ENCODE data around the gene RNF180. TPM values are rescaled to one million over a fixed set of nuclear protein-coding genes. Genes with fewer than 3 reads are reported as not detected.

The RNF180 gene
- total RNA-seq, 1 experiment from 2014 or later: 2.7 TPM

DNA sequence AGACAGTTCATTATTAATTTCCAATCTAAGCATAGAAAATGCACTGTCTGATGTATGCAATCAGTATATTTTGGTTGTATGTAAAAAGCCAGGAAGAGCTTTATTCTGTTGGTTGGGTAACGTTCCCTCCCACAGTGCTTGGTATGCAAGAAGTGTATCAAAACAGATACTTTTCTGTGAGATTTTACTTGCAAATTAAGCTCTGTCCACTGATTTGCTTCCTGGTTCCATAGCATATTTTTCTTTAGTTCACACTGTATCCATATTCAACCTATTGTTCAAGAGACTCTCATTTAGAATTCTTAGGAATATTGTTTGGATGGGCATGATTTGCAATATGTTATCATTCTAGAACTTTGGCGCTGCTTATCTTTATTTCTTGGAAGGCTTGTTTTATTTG is 47.4 kb downstream of the RNF180 start (continued):
- TF ChIP-seq, protein P1, sequence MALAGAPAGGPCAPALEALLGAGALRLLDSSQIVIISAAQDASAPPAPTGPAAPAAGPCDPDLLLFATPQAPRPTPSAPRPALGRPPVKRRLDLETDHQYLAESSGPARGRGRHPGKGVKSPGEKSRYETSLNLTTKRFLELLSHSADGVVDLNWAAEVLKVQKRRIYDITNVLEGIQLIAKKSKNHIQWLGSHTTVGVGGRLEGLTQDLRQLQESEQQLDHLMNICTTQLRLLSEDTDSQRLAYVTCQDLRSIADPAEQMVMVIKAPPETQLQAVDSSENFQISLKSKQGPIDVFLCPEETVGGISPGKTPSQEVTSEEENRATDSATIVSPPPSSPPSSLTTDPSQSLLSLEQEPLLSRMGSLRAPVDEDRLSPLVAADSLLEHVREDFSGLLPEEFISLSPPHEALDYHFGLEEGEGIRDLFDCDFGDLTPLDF (CRISPR knock-in tag; IDR thresholded peaks at IDR 0.05): no peak
- TF ChIP-seq, protein P2, sequence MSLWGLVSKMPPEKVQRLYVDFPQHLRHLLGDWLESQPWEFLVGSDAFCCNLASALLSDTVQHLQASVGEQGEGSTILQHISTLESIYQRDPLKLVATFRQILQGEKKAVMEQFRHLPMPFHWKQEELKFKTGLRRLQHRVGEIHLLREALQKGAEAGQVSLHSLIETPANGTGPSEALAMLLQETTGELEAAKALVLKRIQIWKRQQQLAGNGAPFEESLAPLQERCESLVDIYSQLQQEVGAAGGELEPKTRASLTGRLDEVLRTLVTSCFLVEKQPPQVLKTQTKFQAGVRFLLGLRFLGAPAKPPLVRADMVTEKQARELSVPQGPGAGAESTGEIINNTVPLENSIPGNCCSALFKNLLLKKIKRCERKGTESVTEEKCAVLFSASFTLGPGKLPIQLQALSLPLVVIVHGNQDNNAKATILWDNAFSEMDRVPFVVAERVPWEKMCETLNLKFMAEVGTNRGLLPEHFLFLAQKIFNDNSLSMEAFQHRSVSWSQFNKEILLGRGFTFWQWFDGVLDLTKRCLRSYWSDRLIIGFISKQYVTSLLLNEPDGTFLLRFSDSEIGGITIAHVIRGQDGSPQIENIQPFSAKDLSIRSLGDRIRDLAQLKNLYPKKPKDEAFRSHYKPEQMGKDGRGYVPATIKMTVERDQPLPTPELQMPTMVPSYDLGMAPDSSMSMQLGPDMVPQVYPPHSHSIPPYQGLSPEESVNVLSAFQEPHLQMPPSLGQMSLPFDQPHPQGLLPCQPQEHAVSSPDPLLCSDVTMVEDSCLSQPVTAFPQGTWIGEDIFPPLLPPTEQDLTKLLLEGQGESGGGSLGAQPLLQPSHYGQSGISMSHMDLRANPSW (CRISPR knock-in tag; conservative IDR thresholded peaks at IDR 0.05; ENCODE audit: low read depth): no peak
- TF ChIP-seq KAT7 (CRISPR knock-in tag; IDR thresholded peaks at IDR 0.05; ENCODE audit: borderline replicate concordance) (no peak), HMGA2 (CRISPR knock-in tag; IDR thresholded peaks at IDR 0.05) (no peak), NFATC4 (CRISPR knock-in tag; IDR thresholded peaks at IDR 0.05) (no peak), RELA (CRISPR knock-in tag; IDR thresholded peaks at IDR 0.05; ENCODE audit: borderline replicate concordance) (no peak), SP1 (CRISPR knock-in tag; conservative IDR thresholded peaks at IDR 0.05) (no peak)
- TF ChIP-seq, protein P3, sequence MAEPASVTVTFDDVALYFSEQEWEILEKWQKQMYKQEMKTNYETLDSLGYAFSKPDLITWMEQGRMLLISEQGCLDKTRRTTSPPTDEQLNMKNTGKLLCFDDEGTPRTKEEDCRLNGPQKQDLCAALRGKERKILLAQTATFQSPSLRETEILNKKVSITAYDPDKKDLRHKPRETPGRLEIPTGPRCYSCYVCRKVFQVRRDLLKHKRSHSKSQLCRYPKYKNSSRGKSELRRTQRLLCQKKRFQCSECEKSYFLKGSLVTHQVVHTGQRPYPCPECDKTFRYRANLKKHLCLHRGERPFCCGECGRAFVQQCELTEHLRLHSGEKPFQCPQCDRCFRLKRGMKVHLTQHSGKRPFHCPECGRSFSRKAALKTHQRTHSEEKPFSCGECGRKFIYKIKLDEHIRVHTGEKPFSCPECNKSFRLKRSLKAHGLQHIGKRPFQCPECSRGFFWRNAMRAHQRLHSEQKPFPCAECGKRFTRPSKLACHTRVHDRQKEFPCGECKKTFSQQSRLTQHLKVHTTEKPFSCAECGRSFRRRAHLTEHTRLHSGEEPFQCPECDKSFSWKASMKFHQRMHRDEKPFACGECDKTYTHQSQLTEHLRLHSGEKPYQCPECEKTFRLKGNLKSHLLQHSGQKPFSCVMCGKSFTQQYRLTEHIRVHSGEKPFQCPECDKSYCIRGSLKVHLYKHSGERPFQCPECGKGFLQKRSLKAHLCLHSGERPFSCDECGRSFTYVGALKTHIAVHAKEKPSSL (CRISPR knock-in tag; conservative IDR thresholded peaks at IDR 0.05): no peak
- TF ChIP-seq, protein P4, sequence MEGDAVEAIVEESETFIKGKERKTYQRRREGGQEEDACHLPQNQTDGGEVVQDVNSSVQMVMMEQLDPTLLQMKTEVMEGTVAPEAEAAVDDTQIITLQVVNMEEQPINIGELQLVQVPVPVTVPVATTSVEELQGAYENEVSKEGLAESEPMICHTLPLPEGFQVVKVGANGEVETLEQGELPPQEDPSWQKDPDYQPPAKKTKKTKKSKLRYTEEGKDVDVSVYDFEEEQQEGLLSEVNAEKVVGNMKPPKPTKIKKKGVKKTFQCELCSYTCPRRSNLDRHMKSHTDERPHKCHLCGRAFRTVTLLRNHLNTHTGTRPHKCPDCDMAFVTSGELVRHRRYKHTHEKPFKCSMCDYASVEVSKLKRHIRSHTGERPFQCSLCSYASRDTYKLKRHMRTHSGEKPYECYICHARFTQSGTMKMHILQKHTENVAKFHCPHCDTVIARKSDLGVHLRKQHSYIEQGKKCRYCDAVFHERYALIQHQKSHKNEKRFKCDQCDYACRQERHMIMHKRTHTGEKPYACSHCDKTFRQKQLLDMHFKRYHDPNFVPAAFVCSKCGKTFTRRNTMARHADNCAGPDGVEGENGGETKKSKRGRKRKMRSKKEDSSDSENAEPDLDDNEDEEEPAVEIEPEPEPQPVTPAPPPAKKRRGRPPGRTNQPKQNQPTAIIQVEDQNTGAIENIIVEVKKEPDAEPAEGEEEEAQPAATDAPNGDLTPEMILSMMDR (IDR thresholded peaks at IDR 0.05): no peak
- TF ChIP-seq, protein P5, sequence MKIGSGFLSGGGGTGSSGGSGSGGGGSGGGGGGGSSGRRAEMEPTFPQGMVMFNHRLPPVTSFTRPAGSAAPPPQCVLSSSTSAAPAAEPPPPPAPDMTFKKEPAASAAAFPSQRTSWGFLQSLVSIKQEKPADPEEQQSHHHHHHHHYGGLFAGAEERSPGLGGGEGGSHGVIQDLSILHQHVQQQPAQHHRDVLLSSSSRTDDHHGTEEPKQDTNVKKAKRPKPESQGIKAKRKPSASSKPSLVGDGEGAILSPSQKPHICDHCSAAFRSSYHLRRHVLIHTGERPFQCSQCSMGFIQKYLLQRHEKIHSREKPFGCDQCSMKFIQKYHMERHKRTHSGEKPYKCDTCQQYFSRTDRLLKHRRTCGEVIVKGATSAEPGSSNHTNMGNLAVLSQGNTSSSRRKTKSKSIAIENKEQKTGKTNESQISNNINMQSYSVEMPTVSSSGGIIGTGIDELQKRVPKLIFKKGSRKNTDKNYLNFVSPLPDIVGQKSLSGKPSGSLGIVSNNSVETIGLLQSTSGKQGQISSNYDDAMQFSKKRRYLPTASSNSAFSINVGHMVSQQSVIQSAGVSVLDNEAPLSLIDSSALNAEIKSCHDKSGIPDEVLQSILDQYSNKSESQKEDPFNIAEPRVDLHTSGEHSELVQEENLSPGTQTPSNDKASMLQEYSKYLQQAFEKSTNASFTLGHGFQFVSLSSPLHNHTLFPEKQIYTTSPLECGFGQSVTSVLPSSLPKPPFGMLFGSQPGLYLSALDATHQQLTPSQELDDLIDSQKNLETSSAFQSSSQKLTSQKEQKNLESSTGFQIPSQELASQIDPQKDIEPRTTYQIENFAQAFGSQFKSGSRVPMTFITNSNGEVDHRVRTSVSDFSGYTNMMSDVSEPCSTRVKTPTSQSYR (CRISPR knock-in tag; IDR thresholded peaks at IDR 0.05): no peak

DNA sequence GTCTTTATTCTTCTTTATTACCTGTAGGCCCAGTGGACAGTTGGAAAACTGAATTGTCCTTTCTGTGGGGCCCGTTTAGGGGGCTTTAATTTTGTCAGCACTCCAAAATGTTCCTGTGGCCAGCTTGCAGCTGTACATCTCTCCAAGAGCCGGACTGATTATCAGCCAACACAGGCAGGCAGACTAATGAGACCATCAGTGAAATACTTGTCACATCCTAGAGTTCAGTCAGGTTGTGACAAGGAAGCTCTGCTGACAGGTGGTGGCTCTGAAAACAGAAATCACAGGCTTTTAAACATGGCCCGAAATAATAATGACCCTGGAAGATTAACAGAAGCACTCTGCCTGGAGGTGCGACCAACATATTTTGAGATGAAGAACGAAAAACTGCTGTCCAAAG is 47.9 kb downstream of the RNF180 start:
- no peak for TF ChIP-seq RELA (CRISPR knock-in tag; IDR thresholded peaks at IDR 0.05; ENCODE audit: borderline replicate concordance)
- ChIA-PET CTCF (interaction anchor here (1.7 to 2.5 kb wide), 3 partner anchors 16 to 382 kb away, joined by 6 to 11 read pairs (median 9); no protein-coding TSS in a partner anchor), POLR2A (interaction anchor here (0.6 kb wide), 1 partner anchor 1418 kb away, joined by 3 read pairs; no protein-coding TSS in a partner anchor)
- no peak for ATAC-seq
- no peak overlapping the region; the same call in 1 of the 2 replicates for H3K27ac Mint-ChIP-seq
- H3K9me3 Mint-ChIP-seq: no peaks in the 10 kb centered on the region
- no peak for DNase-seq (ENCODE audit: low spot score)
- H3K4me3 Mint-ChIP-seq: no peak overlapping the region
- H3K4me1 Mint-ChIP-seq: no peaks in the 10 kb centered on the region
- H3K36me3 Mint-ChIP-seq: no peaks in the 10 kb centered on the region
- H3K27me3 Mint-ChIP-seq (ENCODE audit: low read depth): no peaks in the 10 kb centered on the region

DNA sequence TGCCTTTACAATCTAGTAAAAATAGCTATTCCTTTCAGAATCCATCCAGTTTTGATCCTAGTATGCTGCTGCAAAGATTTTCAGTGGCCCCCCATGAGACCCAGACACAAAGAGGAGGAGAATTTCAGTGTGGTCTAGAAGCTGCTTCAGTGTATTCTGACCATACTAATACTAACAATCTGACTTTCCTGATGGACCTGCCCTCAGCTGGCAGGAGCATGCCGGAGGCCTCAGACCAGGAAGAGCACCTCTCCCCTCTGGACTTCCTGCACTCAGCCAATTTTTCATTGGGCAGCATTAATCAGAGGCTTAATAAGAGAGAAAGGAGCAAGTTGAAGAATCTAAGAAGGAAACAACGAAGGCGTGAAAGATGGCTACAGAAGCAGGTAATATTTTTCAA is 48.5 kb downstream of the RNF180 start:
- Mint-ChIP-seq H3K36me3 (no peaks in the 10 kb centered on the region), H3K4me1 (no peaks in the 10 kb centered on the region), H3K9me3 (no peaks in the 10 kb centered on the region), H3K27me3 (ENCODE audit: low read depth) (no peaks in the 10 kb centered on the region), H3K27ac (no peak overlapping the region), H3K4me3 (no peak overlapping the region)
- CTCF ChIA-PET: interaction anchor here (1.7 to 2.5 kb wide), 3 partner anchors 15 to 381 kb away, joined by 6 to 11 read pairs (median 9); no protein-coding TSS in a partner anchor
- POLR2A ChIA-PET: interaction anchor here (0.6 kb wide), 1 partner anchor 1417 kb away, joined by 3 read pairs; no protein-coding TSS in a partner anchor
- TF ChIP-seq NR1H2 (CRISPR knock-in tag; IDR thresholded peaks at IDR 0.05) (no peak), KAT7 (CRISPR knock-in tag; IDR thresholded peaks at IDR 0.05; ENCODE audit: borderline replicate concordance) (no peak)
- TF ChIP-seq, protein P6, sequence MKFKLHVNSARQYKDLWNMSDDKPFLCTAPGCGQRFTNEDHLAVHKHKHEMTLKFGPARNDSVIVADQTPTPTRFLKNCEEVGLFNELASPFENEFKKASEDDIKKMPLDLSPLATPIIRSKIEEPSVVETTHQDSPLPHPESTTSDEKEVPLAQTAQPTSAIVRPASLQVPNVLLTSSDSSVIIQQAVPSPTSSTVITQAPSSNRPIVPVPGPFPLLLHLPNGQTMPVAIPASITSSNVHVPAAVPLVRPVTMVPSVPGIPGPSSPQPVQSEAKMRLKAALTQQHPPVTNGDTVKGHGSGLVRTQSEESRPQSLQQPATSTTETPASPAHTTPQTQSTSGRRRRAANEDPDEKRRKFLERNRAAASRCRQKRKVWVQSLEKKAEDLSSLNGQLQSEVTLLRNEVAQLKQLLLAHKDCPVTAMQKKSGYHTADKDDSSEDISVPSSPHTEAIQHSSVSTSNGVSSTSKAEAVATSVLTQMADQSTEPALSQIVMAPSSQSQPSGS (CRISPR knock-in tag; IDR thresholded peaks at IDR 0.05; ENCODE audit: borderline replicate concordance, low read depth): no peak
- ATAC-seq: no peak
- DNase-seq (ENCODE audit: low spot score): no peak

Data from WTC11 (cell line).